Right atrium auricular region (tissue), 2 donors: Measurements from ENCODE around the gene AOPEP. TPM values are rescaled to one million over a fixed set of nuclear protein-coding genes. Genes with fewer than 3 reads are reported as not detected.

Experiments
- DNase-seq: peaks from one replicate; pipeline ENCODE4 v3.0.0-alpha.2; 2019; ENCODE audit warnings: low spot score
- H3K27ac ChIP-seq, 2 donors: fragments of 200-600 bp; sonication (generic); 1 replicate in 1 of 2; 2 replicates in 1 of 2; pipeline ENCODE4 v1.5.1; 2016 to 2019
- H3K27me3 ChIP-seq, 2 donors: fragments of 200-600 bp; sonication (generic); one replicate each; pipeline versions ENCODE4 v1.5.1 to v1.6.0; 2017 to 2019
- H3K36me3 ChIP-seq: fragments of 200-600 bp; sonication (generic); one replicate; pipeline ENCODE4 v1.5.1; 2016
- H3K4me1 ChIP-seq, 2 donors: fragments of 200-600 bp; sonication (generic); one replicate each; pipeline versions ENCODE4 v1.5.1 to v1.6.0; 2017 to 2019
- H3K4me3 ChIP-seq, 2 donors: fragments of 200-600 bp; sonication (generic); 1 replicate in 1 of 2; 2 replicates in 1 of 2; pipeline ENCODE4 v1.5.1; 2017 to 2019; ENCODE audit warnings: mild to moderate bottlenecking in 1 of 2, moderate library complexity in 1 of 2
- H3K9me3 ChIP-seq, 2 donors: fragments of 200-600 bp; sonication (generic); one replicate each; pipeline ENCODE4 v1.5.1; 2019
- total RNA-seq, 2 donors: library from RNA; depleted of rRNA; stranded (reverse); fragments of >200 nt; gene quantifications; one replicate each; pipeline ENCODE4 v1.1.0, GENCODE V29; 2016
- TF ChIP-seq, protein P1 (sequence below), 2 donors: fragments of 200-600 bp; sonication (generic); IDR thresholded peaks; one replicate each; pipeline ENCODE4 v1.5.1; 2019; ENCODE audit warnings: antibody characterized with exemption in 2 of 2

Gene AOPEP
- total RNA-seq, 2 donors from 2014 or later = 262 to 314 TPM

- H3K27me3 ChIP-seq = no peaks in the 10 kb centered on the region
- no peaks in the 10 kb centered on the region for H3K36me3 ChIP-seq
- no peak overlapping the region for H3K4me3 ChIP-seq
- no peaks in the 10 kb centered on the region for H3K9me3 ChIP-seq
- H3K4me1 ChIP-seq = no peaks in the 10 kb centered on the region
- TF ChIP-seq, protein P1, sequence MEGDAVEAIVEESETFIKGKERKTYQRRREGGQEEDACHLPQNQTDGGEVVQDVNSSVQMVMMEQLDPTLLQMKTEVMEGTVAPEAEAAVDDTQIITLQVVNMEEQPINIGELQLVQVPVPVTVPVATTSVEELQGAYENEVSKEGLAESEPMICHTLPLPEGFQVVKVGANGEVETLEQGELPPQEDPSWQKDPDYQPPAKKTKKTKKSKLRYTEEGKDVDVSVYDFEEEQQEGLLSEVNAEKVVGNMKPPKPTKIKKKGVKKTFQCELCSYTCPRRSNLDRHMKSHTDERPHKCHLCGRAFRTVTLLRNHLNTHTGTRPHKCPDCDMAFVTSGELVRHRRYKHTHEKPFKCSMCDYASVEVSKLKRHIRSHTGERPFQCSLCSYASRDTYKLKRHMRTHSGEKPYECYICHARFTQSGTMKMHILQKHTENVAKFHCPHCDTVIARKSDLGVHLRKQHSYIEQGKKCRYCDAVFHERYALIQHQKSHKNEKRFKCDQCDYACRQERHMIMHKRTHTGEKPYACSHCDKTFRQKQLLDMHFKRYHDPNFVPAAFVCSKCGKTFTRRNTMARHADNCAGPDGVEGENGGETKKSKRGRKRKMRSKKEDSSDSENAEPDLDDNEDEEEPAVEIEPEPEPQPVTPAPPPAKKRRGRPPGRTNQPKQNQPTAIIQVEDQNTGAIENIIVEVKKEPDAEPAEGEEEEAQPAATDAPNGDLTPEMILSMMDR (IDR thresholded peaks at IDR 0.05) = no peak
- no peak overlapping the region for H3K27ac ChIP-seq
- no peak for DNase-seq
Observed at GRCh38 chr9:94758880-94759279, 32.4 kb downstream of the AOPEP start.

DNA sequence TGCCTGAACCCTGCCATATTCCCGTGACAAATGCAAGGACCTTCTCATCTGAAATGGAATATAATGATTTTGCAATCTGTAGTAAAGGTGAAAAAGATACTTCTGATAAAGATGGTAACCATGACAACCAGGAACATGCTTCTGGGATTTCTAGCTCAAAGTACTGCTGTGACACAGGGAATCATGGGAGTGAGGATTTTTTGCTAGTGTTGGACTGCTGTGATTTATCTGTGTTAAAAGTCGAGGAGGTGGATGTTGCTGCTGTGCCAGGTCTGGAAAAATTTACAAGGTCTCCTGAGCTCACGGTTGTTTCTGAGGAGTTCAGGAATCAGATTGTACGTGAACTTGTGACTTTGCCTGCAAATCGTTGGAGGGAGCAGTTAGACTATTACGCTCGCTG is 33.5 kb downstream of the AOPEP start:
- TF ChIP-seq, protein P1 (IDR thresholded peaks at IDR 0.05) = no peak
- H3K27ac ChIP-seq = no peak overlapping the region
- no peak overlapping the region for H3K4me3 ChIP-seq

GRCh38 chr9:94760660-94761059 is 34.2 kb downstream of the AOPEP start:
- H3K27ac ChIP-seq = no peak overlapping the region
- no peak overlapping the region for H3K4me3 ChIP-seq
- no peaks in the 10 kb centered on the region for H3K9me3 ChIP-seq
- no peaks in the 10 kb centered on the region for H3K27me3 ChIP-seq
- TF ChIP-seq, protein P1 (IDR thresholded peaks at IDR 0.05) = no peak
- no peaks in the 10 kb centered on the region for H3K36me3 ChIP-seq
- no peak for DNase-seq
- no peaks in the 10 kb centered on the region for H3K4me1 ChIP-seq

More for the DNA sequence above, 33.5 kb downstream of the AOPEP start:
- H3K9me3 ChIP-seq = no peaks in the 10 kb centered on the region
- H3K27me3 ChIP-seq = no peaks in the 10 kb centered on the region
- DNase-seq = no peak
- no peaks in the 10 kb centered on the region for H3K36me3 ChIP-seq
- H3K4me1 ChIP-seq = no peaks in the 10 kb centered on the region

GRCh38 chr9:94761481-94761880 is 35.0 kb downstream of the AOPEP start:
- H3K4me1 ChIP-seq = no peaks in the 10 kb centered on the region
- no peak for DNase-seq
- no peaks in the 10 kb centered on the region for H3K27me3 ChIP-seq
- TF ChIP-seq, protein P1 (IDR thresholded peaks at IDR 0.05) = no peak
- H3K36me3 ChIP-seq = no peaks in the 10 kb centered on the region
- no peak overlapping the region for H3K27ac ChIP-seq
- H3K4me3 ChIP-seq = no peak overlapping the region
- no peaks in the 10 kb centered on the region for H3K9me3 ChIP-seq

- H3K9me3 ChIP-seq = no peaks in the 10 kb centered on the region
- TF ChIP-seq, protein P1 (IDR thresholded peaks at IDR 0.05) = no peak
- H3K27me3 ChIP-seq = no peaks in the 10 kb centered on the region
- DNase-seq = no peak
- no peak overlapping the region for H3K27ac ChIP-seq
- H3K4me1 ChIP-seq = no peaks in the 10 kb centered on the region
- no peaks in the 10 kb centered on the region for H3K36me3 ChIP-seq
- no peak overlapping the region for H3K4me3 ChIP-seq
Observed at GRCh38 chr9:94767331-94768072, 41.0 kb downstream of the AOPEP start.

DNA sequence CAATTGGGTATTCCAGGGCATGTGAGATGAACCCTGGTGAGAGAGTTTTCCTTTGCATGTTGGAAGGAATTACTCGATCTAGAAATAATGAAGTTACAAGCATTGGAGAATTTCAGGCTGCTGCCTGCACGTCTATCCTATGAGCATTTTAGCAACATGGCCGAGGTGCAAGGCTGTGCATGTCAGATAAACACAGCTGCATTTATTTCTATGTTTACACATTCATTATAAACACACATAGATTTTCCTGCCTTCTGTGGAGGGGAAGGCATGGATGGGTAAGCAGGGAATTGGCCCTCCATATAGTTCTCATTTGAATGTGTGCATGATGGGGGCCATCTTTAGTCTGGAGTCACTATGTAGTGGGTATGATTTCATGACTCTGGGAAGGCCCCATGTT is 42.3 kb downstream of the AOPEP start:
- no peaks in the 10 kb centered on the region for H3K4me1 ChIP-seq
- H3K27me3 ChIP-seq = no peaks in the 10 kb centered on the region
- no peak overlapping the region for H3K27ac ChIP-seq
- H3K4me3 ChIP-seq = no peak overlapping the region
- TF ChIP-seq, protein P1 (IDR thresholded peaks at IDR 0.05) = no peak
- no peak for DNase-seq
- no peaks in the 10 kb centered on the region for H3K36me3 ChIP-seq
- H3K9me3 ChIP-seq = no peaks in the 10 kb centered on the region
